HG02610 (cell line): ENCODE measurements around the gene HOMER3.
"Not testable (repeated sequence)": the region's sequence is repeated elsewhere in the genome, so short reads cannot be mapped to it uniquely, and the experiment has no call there.

ENCODE experiments used
- ATAC-seq: cut with Tn5 transposase; IDR thresholded peaks from one replicate; pipeline ENCODE4 v1.9.1; 2021; ENCODE audit warnings: mild to moderate bottlenecking, moderate library complexity; ENCODE audit not compliant: unreplicated experiment

The HOMER3 gene

GRCh38 chr19:18903156-18904037 is 37.6 kb downstream of the HOMER3 start:
- no peak for ATAC-seq

DNA sequence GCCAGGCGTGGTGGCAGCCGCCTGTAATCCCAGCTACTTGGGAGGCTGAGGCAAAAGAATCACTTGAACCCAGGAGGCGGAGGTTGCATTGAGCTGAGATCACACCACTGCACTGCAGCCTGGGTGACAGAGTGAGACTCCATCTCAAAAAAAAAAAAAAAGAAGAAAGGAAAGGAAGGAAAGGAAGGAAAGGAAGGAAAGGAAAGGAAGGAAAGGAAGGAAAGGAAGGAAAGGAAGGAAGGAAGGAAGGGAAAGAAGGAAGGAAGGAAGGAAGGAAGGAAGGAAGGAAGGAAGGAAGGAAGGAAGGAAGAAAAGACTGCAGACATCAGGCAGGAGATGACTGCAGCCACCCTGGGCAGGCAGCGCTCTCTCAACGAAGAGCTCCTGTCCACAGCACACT is 38.5 kb downstream of the HOMER3 start:
- not testable (repeated sequence) for ATAC-seq

DNA sequence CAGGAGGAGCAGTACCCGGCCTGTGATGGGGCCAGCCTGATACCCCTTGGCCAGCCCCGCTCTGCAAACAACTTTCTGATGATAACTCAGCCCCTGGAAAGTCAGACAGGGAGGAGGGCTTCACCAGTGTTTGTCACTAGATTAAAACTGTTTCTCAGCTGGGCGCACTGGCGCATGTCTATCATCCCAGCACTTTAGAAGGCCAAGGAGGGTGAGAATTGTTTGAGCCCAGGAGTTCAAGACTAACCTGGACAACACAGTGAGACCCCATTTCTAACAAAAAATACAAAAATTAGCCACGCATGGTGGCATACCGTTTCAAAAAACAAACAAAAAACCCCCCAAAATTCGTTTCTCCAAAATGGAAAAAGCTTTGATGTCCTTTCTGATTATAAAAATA is 39.5 kb downstream of the HOMER3 start:
- no peak for ATAC-seq

- ATAC-seq = no peak
Measured at GRCh38 chr19:18900700-18901481, 40.1 kb downstream of the HOMER3 start.

- no peak for ATAC-seq
Measured at GRCh38 chr19:18899624-18900560, 41.1 kb downstream of the HOMER3 start.

- ATAC-seq = no peak
Measured at GRCh38 chr19:18898607-18899408, 42.2 kb downstream of the HOMER3 start.

GRCh38 chr19:18898081-18898606 is 42.9 kb downstream of the HOMER3 start:
- no peak for ATAC-seq

- ATAC-seq = no peak
Measured at GRCh38 chr19:18897094-18898029, 43.7 kb downstream of the HOMER3 start.

- ATAC-seq = no peak
Measured at GRCh38 chr19:18896421-18896841, 44.6 kb downstream of the HOMER3 start.

DNA sequence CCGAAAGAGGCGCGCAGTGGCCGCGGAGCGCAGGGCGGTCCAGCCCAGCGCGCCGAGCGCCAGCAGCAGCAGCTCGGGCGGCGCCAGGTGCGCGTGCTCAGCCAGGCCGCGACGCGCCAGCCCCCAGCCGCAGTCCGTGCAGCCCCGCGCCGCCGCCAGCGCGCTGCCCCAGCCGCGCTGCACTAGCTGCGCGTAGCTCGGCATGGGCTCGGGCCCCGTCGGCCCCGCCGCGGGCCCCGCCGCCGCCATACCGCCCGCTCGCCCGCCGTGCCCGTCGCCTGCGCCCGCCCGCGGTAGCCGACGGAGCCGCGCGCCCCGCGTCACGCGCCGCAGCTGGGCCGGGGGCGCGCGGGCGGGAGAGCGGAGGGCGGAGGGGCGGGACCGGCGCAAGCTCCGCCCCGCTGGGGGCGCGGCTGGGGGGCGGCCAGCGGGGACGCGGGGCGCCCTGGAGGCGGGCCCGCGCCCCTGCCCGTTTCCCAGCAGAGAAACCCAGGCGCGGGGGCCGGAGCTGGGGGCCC is 45.1 kb downstream of the HOMER3 start, which contains the start of gene CERS1:
TSS of gene CERS1 (minus strand) at position 335 of the 518 bp plus-strand sequence. CDS start at position 249, 86 bp downstream.
- no peak for ATAC-seq

GRCh38 chr19:18895038-18895823 is 45.8 kb downstream of the HOMER3 start:
- ATAC-seq = no peak

- no peak for ATAC-seq
Measured at GRCh38 chr19:18894254-18895037, 46.6 kb downstream of the HOMER3 start.

GRCh38 chr19:18893587-18894253 is 47.3 kb downstream of the HOMER3 start:
- ATAC-seq = no peak

GRCh38 chr19:18889949-18890745 is 50.9 kb downstream of the HOMER3 start:
- no peak for ATAC-seq

- ATAC-seq = no peak
Measured at GRCh38 chr19:18886972-18887371, 54.0 kb downstream of the HOMER3 start.
